SU-DHL-6 (cell line): ENCODE data around the gene ALDH1A1.

Experiments
- H2AFZ ChIP-seq: fragments of 200-600 bp; sonication (generic); 2 replicates; pipeline ENCODE4 v1.6.1; 2014; ENCODE audit warnings: low read depth, mild to moderate bottlenecking, moderate library complexity, mixed read lengths, antibody characterized with exemption, low read length; ENCODE audit not compliant: severe bottlenecking
- H3F3A ChIP-seq: fragments of 200-600 bp; shearing (Covaris generic); 2 replicates; pipeline ENCODE4 v1.6.0; 2016; ENCODE audit warnings: antibody characterized with exemption, mild to moderate bottlenecking; ENCODE audit not compliant: insufficient read depth
- H3K27ac ChIP-seq: fragments of 200-600 bp; sonication (generic); 2 replicates; pipeline ENCODE4 v1.5.1; 2016; ENCODE audit warnings: low read depth, mild to moderate bottlenecking, low read length, moderate library complexity, mixed read lengths
- H3K27me3 ChIP-seq: fragments of 200-600 bp; sonication (generic), shearing (Covaris generic); 2 replicates; pipeline ENCODE4 v1.6.0; 2014; ENCODE audit warnings: mild to moderate bottlenecking, low read length
- H3K36me3 ChIP-seq: fragments of 200-600 bp; sonication (generic); 2 replicates; pipeline ENCODE4 v1.6.1; 2014; ENCODE audit warnings: mild to moderate bottlenecking, low read length, mixed read lengths
- H3K4me2 ChIP-seq: fragments of 300-600, 200-600 bp; shearing (Covaris generic), sonication (generic); 2 replicates; pipeline ENCODE4 v1.6.0; 2014; ENCODE audit warnings: low read length, low read depth, mild to moderate bottlenecking; ENCODE audit not compliant: poor library complexity, severe bottlenecking
- H3K4me3 ChIP-seq: fragments of 200-600 bp; sonication (generic); 2 replicates; pipeline ENCODE4 v1.5.1; 2014; ENCODE audit warnings: antibody characterized with exemption, low read length, mild to moderate bottlenecking, mixed read lengths; ENCODE audit not compliant: insufficient read depth, poor library complexity, severe bottlenecking
- H3K79me2 ChIP-seq: fragments of 200-600 bp; sonication (generic); 2 replicates; pipeline ENCODE4 v1.6.1; 2014; ENCODE audit warnings: mild to moderate bottlenecking, low read length, moderate library complexity; ENCODE audit not compliant: insufficient read depth
- H3K9ac ChIP-seq: fragments of 200-600 bp; sonication (generic); 2 replicates; pipeline ENCODE4 v1.7.0; 2014; ENCODE audit warnings: mild to moderate bottlenecking, low read length
- H3K9me2 ChIP-seq: fragments of 200-600 bp; sonication (generic); replicated peaks from 2 replicates; pipeline ENCODE4 v1.6.1; 2014; ENCODE audit warnings: low read length; ENCODE audit not compliant: insufficient read depth
- H3K9me3 ChIP-seq: fragments of 200-600 bp; sonication (generic); 2 replicates; pipeline ENCODE4 v1.6.1; 2014; ENCODE audit warnings: low read length, mixed read lengths; ENCODE audit not compliant: insufficient read depth
- H4K20me1 ChIP-seq: fragments of 200-600 bp; sonication (generic); 2 replicates; pipeline ENCODE4 v1.6.1; 2014; ENCODE audit warnings: low read depth, mild to moderate bottlenecking, antibody characterized with exemption, low read length, moderate library complexity, mixed read lengths
- CTCF ChIP-seq: fragments of 200-600 bp; sonication (generic); IDR thresholded peaks from one replicate; pipeline ENCODE4 v1.5.1; 2017; ENCODE audit warnings: antibody characterized with exemption, mild to moderate bottlenecking, low read length, moderate library complexity; ENCODE audit not compliant: insufficient read depth, poor library complexity, severe bottlenecking
- EZH2phosphoT487 ChIP-seq: fragments of 200-600 bp; sonication (generic), shearing (Covaris generic); conservative IDR thresholded peaks from 2 replicates; pipeline ENCODE4 v1.6.1; 2018; ENCODE audit warnings: mild to moderate bottlenecking, antibody characterized with exemption, low read length, moderate library complexity, mixed read lengths

The ALDH1A1 gene

GRCh38 chr9:72894342-72894741 is 58.5 kb downstream of the ALDH1A1 start:
- no peaks in the 10 kb centered on the region for H3K36me3 ChIP-seq
- H2AFZ ChIP-seq, result no peak overlapping the region
- no peak overlapping the region for H3K9ac ChIP-seq
- no peaks in the 10 kb centered on the region; the same call in 1 of the 2 replicates for H3K9me2 ChIP-seq
- no peaks in the 10 kb centered on the region for H3K79me2 ChIP-seq
- no peak overlapping the region for H3K27ac ChIP-seq
- H3K27me3 ChIP-seq, result no peaks in the 10 kb centered on the region
- no peak overlapping the region for H3K4me2 ChIP-seq
- no peak for TF ChIP-seq EZH2phosphoT487
- no peak for TF ChIP-seq CTCF
- H3K9me3 ChIP-seq, result no peaks in the 10 kb centered on the region
- H4K20me1 ChIP-seq, result no peaks in the 10 kb centered on the region
- no peak overlapping the region for H3K4me3 ChIP-seq
- no peaks in the 10 kb centered on the region for H3F3A ChIP-seq

DNA sequence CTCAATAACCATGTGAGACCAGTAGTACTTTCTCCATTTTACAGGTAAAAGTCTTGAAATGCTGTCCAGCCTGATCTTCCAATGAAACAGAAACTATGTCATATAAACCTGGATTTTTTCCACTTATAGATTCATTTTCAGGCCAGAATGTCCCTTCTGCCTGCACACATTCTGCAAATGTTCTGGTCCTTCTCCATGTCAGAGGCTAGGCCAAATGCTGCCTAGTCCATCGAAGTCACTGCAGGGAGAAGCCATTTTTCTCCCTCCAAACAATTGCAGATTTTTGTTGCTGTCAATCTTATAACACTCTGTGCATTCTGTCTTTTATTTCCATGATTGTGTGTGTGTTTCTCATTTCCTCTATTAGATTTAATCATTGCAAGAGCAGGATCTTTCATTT is 59.4 kb downstream of the ALDH1A1 start:
- H3K36me3 ChIP-seq, result no peaks in the 10 kb centered on the region
- H3K79me2 ChIP-seq, result no peaks in the 10 kb centered on the region
- no peaks in the 10 kb centered on the region; the same call in 1 of the 2 replicates for H3K9me2 ChIP-seq
- no peak overlapping the region for H3K27ac ChIP-seq
- no peak overlapping the region for H3K4me3 ChIP-seq
- no peak overlapping the region for H3K9ac ChIP-seq
- no peak for TF ChIP-seq CTCF
- TF ChIP-seq EZH2phosphoT487, result no peak
- no peaks in the 10 kb centered on the region for H3K27me3 ChIP-seq
- H2AFZ ChIP-seq, result no peak overlapping the region
- H4K20me1 ChIP-seq, result no peaks in the 10 kb centered on the region
- no peaks in the 10 kb centered on the region for H3F3A ChIP-seq
- H3K9me3 ChIP-seq, result no peaks in the 10 kb centered on the region
- H3K4me2 ChIP-seq, result no peak overlapping the region

GRCh38 chr9:72891043-72891442 is 61.8 kb downstream of the ALDH1A1 start:
- Histone ChIP-seq H3K4me3 (no peak overlapping the region), H3K27ac (no peak overlapping the region), H3K9me3 (no peaks in the 10 kb centered on the region), H3K9me2 (no peaks in the 10 kb centered on the region; the same call in 1 of the 2 replicates), H3K27me3 (no peaks in the 10 kb centered on the region), H3K36me3 (no peaks in the 10 kb centered on the region), H3K4me2 (no peak overlapping the region), H4K20me1 (no peaks in the 10 kb centered on the region), H3K9ac (no peak overlapping the region), H2AFZ (no peak overlapping the region), H3F3A (no peaks in the 10 kb centered on the region), H3K79me2 (no peaks in the 10 kb centered on the region)
- TF ChIP-seq EZH2phosphoT487 (no peak), CTCF (no peak)
